GM21825 (cell line): ENCODE measurements around the gene CLEC7A.

Experiments
- ATAC-seq: cut with Tn5 transposase; IDR thresholded peaks from one replicate; pipeline ENCODE4 v1.9.1; 2021; ENCODE audit warnings: mild to moderate bottlenecking, moderate library complexity; ENCODE audit not compliant: unreplicated experiment

The CLEC7A gene

GRCh38 chr12:10097521-10097920 lies 32.5 kb downstream of the CLEC7A start:
- no peak for ATAC-seq

DNA sequence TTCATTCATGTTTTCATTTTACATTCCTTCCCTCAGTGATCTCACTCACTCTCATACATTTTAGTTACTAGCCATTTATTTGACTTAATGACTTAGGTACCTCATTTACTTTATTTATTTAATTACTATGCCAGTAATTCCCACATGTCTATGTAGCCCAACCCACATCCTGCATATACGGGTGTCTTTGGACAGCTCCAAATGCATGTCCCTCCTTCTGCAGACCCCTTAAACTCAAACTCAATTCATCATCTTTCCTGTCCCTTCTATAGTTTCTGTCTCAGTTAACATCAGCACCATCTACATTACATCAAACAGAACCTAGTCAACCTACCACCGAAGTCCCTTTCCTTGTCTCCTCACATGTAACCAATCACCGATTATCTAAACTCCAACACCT lies 34.0 kb downstream of the CLEC7A start:
- no peak for ATAC-seq

- ATAC-seq = no peak
These were observed 35.2 kb downstream of the CLEC7A start for GRCh38 chr12:10094646-10095395.

DNA sequence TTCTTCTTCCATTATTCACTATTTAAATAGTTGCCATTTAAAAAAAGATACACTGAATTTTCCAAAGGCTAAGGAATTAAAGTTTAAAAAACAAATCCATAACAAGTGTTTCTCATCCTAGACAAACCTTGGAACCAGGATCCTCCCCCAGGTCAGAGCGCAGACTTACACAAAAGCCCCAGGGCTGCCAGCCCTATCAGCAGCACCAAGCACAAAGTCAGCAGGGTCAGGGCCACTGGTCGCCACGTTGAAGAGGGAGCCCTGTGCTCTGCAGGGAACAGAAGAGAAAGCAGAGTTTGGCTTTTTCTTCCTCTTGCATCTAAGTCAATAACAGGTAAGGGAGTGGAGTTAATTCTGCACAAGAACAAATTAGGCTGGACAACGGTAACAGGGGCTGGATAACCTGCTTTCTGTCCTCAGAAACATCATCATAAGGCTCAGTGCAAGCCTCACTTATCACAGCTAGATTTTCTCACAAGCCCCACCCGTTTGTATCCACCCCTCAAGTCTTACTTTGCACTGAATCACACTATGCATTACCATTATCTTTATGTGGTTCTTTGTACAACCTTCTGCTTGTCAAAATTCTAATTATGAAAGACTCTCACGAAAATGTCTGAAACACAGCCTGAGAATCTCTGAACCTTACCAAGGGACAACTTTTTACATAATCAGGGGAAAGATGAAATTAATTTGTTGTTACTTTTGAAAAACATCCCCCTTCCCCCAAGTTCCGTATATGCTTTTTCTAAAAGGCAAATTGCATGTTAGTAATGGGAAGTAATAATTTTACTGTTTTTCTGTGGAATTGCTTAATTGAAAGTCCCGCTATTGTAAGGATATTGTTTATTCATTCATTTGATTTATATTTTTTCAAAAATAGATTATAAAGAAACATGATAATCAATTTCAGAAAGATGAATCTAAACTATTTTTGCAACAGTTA lies 40.8 kb downstream of the CLEC7A start:
- ATAC-seq = no peak

DNA sequence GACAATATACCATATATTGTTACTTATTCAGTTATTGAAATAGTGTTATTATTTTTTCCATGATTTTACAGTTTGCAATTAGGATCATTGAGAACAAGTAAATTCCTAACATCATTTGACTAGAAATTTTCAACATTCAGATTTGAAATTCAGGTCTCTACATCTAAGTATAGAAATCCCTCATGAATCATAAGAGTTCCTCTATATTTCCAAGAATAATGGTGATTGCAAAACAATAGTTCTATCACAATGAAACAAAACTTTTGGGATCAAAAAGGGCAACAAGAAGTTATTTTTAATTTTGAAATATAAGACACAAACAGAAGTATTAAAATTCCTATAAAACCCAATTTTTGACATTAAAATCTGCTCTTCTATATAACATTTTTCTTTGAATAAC lies 42.0 kb downstream of the CLEC7A start:
- no peak for ATAC-seq

GRCh38 chr12:10086387-10086786 lies 43.6 kb downstream of the CLEC7A start:
- no peak for ATAC-seq

GRCh38 chr12:10084733-10085132 lies 45.3 kb downstream of the CLEC7A start:
- ATAC-seq = no peak

DNA sequence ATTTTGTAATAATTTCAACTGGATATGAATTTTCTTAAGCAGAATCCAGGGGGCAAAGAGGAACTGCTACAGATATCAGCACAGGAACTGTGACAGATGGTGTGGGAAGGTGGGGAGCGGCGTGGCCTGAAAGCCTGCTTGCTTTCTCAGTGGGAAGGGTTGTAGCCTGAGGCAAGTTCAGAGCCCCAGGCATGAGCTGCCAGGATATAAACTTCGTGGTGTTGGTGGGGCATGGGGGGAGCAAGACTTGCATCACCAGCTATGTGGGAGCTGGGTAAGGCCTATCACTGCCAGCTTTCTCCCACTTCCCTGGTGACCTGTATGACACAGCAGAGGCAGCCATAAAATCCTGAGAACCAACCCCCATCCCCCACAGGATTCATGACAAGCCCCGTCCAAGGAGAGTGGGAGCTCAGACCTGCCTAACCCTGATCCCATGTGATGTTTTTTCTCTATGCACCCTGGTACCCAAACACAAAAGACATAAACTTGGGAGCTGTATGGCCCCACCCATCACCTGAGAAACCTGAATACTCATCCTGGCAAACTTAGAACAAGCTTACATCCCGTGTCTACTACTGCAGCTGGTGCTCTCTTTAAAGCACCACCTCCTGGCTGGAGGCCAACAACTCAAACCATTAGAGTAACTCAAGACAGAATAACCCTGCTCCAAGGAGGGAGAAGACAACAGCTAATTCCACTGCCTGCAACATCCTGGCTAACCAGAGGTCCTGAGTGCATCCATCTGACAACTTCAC lies 47.7 kb downstream of the CLEC7A start:
- ATAC-seq = no peak

DNA sequence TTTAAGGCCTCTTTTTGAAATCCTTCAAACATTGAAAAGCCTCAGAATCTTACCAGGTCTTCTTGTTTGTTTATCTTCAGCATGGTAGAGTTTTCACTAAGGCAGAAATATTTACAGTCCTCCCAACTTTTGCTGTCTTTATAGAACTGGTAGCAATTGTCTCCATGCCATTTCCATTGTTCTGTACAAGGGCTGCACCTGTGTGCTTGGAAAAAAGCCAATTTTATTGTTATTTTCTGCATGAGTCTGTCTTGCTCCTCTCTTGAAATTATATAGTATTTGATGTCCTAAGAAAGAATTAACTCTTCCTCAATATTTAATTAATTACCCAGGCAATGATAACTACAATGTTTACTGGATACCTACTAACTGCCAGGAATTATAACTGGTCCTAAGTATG lies 54.5 kb downstream of the CLEC7A start:
- ATAC-seq = no peak

GRCh38 chr12:10073261-10073660 lies 56.7 kb downstream of the CLEC7A start:
- no peak for ATAC-seq

DNA sequence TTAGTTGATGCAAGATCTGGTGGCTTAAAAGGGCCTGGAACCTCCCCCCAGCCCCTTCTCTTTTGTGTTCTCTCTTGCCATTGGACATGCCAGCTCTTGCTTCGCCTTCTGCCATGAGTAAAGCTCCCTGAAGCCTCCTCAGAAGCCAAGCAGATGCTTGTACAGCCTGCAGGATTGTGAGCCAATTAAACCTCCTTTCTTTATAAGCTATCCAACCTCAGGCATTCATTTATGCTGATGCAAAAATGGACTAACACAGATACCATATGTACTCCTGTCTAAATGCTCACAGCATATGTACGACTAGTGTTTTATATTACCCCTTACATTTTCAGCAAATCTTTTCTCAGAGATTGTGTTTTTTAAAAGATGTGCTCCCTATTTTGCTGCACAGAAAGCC lies 57.9 kb downstream of the CLEC7A start:
- ATAC-seq = no peak

- ATAC-seq = no peak
These were observed 59.6 kb downstream of the CLEC7A start for GRCh38 chr12:10070380-10070779.

DNA sequence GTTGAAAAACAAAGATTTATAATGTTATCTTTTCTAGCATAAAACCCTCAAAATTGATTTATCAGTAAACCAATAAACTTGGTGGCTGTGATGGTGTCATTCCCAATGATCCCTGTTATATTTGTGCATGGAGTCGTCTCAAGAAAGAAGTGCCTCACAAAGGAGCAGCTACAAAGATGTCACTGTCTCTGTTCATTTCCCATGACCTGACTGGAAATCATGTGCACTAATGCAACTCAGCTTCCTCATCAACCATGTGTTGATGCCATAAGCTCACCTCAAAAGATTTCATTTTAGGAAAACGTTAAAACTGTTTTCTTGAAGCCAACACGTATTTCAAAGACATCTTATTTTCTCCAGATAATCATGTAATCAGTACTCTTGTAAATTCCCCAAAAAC lies 60.0 kb downstream of the CLEC7A start:
- no peak for ATAC-seq

DNA sequence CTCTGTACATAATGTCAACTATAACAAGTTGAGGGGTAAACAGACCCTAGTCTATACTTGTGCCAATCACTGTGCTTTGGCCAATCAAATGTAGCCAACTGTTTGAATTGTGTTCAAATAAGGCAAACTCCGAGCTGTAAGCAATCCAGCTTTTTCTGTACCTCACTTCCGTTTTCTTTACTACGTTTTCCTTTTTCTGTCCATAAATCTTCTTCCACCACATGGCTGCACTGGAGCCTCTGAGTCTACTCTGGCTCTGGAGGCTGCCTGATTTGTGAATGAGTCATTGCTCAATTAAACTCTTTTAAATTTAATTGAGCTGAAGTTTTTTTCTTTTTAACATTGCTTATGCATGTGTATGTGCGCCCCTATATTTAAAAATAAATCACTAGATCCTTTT lies 60.9 kb downstream of the CLEC7A start:
- no peak for ATAC-seq

- no peak for ATAC-seq
These were observed 61.4 kb downstream of the CLEC7A start for GRCh38 chr12:10068644-10069043.

DNA sequence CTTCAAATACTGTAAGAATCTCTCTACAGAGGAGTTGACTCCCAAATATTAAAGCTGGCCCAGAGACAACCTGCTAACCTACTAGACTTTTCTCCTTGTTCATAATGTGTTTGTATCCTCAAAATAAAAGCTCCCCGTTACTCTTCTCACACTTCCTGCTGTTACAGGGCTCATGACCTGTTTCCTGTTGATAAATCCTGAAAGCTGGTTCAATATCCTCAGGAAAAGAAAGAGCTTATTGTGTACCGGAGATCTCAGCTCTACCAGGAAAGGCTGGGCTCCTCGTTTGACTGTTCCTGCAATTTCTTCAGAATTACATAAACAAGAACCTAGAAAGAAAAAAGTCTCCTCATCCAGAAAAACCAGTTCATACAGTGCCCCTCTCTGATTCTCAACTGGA lies 62.1 kb downstream of the CLEC7A start:
- no peak for ATAC-seq

GRCh38 chr12:10067264-10067663 lies 62.7 kb downstream of the CLEC7A start:
- no peak for ATAC-seq
